Kidney glomerular epithelial cell (primary cell): ENCODE measurements around the gene ASCC1.
"Not testable (repeated sequence)": the region's sequence is repeated elsewhere in the genome, so short reads cannot be mapped to it uniquely, and the experiment has no call there.

Experiments used
- DNase-seq: peaks from one replicate; lab custom pipeline; 2025; lab: John Stamatoyannopoulos, UW

ASCC1 gene

DNA sequence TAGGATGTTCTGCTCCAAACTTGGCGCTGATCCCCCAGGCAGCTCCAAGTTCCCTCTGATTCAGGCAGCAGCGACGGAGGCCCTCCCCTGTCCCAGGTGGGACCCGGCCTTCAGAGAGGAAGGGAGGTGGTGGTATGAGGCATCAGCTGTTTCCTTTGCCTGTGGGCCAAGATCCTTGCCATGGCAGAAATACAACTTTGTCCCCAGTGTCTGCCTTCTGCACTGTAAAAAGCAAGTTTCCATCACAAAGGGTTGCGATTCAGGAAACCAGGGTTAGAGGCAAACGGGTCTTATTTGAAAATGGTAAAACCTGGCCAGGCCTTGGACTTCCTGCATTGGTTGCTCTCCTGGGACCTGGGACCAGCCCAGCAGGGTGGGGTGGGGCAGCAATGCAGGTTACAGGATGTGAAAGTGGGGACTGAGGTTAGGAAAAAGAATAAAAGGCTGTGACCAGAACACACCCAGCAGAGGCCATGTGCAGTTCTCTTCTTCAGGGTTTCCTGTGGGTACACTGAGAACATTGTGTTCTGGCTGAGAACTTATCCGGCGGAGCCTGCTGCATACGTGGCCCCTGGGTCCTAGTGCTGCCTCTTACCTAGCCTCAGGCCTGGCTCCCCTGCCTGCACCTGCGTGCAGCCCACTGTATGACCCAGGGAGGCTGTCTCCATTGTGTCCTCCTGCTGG is 32.5 kb upstream of the ASCC1 start:
- DNase-seq: no peak

DNA sequence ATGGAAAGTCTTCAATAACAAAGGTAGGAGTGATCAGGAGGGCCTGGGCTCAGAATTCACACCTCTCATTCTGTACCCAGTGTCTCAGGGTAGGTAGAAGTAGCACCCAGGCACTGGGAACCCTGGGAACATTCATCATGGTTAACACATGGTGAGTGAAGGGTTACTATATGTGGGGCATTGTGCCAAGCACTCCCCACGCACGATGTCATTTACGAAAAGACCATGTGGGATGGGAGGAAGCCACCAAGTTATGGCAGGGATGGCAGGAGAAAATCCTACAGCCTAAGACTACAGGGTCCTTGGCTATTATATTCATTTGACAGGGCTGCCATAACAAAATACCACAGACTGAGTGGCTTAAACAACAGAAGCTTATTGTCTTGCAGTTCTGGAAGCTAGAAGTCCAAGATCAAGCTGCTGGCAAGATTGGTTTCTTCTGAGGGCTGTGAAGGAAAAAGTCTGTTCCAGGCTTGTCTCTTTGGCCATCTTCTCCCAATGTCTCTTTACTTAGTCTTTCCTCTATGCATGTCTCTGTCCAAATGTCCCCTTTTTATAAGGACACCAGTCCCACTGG is 30.0 kb upstream of the ASCC1 start:
- DNase-seq: no peak

DNA sequence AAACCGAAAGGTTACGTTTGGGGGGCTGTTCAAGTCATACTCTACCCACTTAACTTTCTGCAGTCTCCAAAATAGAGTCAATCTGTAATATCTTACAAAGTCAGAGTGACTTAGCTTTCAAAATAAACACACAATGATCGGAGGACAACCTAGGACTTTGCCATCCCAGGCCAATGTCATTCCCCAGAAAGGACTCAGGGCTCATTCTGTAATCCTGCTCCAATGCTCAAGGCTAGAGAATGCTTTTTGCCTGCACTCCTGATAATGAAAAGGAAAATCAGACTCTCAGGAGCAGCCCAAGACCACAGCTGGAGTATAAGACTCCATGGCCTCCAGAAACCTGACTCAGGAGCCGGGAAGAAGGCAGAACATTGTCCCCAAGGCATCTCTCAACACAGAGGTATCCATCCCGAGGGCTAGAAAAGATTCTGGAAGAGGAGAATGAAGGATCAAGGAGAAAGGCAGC is 28.5 kb upstream of the ASCC1 start:
- DNase-seq: no peak

DNA sequence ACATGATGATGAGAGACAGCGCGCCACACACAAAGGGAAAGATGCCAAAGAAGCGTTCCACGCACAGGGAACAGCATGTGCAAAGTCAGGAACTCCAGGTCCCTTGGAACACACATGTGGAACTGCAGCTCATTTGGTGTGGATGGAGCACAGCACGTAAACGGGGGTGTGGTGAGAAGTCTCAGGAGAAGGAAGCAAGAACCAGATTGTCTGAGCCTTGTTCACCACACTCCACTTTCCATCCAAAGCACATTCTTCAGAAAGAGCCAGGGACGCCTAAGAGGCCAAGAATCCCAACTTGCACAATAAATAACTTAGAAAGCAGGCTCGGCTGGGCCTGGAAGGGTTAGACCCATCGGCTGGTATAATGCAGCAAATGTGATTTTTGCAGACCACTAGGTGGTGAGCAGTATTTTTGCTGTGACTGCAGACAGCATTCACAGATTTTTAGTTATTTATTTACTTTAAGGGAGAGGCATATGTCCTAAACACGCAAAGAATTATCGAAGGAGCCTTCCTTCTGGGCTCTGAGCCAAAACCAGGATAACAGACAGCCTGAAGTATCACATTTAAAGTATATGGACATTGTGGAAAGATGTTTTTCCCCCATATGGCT is 27.9 kb upstream of the ASCC1 start:
- DNase-seq: peak; percentile 34

DNA sequence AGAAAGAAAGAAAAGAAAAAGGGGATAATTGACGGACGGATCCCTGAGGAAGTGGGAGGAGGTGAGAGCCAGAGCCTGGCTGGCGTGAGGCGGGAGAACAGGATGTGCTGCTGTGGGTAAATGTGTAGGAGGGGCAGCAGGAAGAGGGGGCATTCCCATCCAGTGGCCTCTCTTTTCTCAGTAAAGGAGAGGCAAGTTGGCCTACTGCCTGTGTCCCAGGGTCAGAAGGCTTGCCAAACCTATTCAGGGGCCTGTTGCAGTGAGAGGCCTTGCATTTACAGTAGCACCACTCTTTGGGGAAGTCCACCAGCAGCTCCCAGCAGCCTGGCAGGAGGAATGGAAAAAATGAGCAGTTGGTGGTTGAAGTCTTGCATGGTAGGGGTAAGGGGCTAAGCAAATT is 26.6 kb upstream of the ASCC1 start:
- peak; percentile 17 for DNase-seq

DNA sequence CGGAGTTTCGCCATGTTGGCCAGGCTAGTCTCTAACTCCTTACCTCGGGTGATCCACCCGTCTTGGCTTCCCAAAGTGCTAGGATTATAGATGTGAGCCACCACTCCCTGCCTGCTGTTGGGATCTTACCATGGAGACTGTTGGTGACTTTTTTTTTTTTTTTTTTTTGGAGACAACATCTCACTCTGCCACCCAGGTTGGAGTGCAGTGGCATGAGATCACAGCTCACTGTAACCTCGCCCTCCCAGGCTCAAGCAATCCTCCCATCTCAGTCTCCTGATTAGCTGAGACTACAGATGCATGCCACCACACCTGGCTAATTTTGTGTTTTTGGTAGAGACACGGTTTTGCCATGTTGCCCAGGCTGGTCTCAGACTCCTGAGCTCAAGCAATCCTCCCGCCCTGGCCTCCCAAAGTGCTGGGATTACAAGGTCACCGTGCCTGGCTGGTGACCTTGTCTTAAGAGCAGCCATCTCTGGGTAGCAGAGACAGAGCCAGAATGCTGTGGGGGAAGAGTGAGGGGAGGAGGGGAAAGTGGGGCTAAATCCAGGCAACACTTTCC is 25.7 kb upstream of the ASCC1 start:
- DNase-seq: no peak

DNA sequence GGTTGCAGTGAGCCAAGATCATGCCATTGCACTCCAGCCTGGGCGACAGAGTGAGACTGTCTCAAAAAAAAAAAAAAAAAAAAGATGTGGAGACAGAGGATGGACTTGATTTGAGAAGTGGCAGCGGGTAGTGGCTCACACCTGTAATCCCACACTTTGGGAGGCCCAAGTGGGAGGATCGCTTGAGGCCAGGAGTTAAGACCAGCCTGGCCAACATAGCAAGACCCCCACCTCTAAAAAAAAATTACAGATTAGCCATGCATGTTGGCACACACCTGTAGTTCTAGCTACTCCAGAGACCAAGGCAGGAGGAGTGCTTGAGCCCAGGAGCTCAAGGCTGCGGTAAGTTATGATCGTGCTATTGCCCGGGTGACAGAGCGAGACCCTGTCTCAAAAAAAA is 24.3 kb upstream of the ASCC1 start:
- no peak for DNase-seq

DNA sequence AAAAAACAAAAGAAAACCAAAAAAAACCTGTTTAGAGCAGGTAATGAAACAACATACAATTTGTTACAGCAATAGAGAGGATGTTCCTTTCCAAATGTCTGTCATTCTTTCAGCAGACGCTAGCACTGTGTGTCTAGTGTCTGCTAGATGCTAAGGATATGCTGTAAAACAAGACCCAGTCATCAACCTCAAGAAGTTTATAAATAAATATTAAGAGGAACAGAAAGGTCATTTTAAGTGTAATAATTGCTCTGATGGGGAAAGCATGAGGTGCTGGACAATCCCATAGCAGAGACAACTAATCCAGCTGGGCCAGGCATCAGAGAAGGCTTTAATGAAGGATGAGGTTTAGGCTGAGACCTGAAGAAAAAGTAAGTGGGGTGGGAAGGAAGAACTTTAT is 23.3 kb upstream of the ASCC1 start:
- DNase-seq: no peak

DNA sequence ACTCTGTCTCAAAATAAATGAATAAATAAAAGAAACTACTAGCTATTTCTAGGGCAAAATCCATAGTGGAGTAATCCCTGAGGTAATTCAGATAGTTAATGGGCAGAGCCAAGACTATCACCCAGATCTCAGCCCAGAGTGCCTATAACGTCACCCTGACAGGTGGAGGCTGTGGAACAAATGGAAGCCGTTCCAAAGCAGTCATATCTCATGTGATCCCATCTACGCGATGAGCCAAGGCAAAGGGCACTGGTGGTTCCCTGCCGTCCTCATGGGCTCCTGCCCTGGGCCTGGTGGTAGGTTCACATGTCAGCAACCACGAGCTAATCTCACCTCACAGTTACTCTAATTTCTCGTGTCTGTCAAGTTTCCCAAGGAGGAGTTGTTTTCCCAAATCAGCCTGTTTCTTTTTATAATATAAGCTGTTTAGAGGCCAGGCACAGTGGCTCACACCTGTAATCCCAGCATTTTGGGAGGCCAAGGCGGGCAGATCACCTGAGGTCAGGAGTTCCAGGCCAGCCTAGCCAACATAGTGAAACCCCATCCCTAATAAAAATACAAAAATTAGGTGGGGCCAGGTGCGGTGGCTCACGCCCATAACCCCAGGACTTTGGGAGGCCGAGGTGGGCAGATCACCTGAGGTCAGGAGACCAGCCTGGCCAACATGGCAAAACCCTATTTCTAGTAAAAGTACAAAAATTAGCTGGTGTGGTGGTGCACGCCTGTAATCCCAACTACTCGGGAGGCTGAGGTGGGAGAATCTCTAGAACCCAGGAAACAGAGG is 22.5 kb upstream of the ASCC1 start:
- no peak for DNase-seq

DNA sequence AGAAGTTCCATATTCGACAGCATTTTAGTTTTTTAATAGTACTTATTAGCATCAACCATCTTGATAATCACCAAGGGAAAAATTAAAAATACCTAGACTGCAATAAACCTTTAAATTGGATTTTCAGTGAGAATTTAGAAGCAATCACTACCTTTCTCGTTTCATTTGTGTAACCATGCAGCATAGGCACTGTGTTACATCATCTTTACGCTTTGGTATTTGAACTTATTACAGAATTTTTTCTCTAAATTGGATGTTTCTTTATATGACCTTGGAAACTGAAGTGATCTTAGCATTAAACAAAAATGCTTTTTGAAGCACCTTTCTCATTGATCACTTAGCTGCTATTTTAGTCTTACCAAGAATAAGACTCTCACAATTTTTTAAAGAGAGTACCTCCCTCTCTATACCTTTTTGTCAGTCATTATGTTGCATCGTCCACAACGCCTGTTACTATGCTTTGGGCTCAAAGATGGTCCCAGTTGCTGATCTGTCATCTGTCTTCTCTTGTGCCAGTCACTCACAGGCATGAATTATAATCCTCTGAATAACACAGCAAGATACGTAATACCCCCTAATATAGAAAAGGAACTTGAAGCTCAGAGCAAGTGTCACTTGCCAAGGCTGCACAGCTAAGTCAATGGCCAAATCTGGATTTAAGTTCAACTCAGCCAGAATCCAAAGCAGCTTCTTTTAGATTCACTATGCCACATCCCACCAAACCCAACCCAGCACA is 19.6 kb upstream of the ASCC1 start:
- DNase-seq: no peak

DNA sequence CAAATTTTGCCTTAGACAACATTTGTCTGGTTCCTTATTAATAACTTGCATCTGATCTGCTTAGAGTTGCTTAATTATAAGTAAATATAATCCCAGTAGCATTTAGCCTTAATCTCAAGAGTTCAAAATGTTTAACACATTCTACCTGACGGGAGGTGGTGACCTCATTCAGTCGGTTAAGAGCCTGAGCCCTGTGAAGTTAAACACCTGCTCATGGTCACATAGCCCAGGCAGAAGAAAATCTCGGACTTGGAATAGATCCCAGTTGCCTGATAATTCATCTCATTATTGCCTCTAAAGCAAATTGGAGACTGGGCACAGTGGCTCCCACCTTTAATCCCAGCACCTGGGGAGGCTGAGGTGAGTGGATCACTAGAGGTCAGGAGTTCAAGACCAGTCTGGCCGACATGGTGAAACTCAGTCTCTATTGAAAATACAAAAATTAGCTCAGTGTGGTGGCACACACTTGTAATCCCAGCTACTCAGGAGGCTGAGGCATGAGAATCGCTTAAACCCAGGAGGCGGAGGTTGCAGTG is 18.6 kb upstream of the ASCC1 start:
- DNase-seq: no peak

DNA sequence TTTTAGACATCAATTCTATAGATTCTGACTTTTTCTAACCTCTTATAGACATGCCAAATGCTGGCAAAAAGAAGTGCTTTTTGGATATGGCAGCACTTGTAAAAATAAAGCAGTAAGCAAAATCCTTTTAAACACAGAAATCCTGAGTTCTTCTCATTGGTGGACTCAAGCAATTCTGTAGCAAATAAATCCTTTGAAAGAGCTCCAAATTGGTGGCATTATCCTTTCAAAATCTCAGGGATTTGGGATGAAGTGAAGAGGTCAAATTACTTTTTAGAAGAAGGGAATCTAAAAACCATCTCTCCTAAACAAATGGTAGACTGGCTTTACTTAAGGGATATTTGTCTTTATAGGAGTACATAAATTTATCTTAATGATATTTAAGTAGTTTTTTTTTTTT is 17.5 kb upstream of the ASCC1 start:
- DNase-seq: no peak

DNA sequence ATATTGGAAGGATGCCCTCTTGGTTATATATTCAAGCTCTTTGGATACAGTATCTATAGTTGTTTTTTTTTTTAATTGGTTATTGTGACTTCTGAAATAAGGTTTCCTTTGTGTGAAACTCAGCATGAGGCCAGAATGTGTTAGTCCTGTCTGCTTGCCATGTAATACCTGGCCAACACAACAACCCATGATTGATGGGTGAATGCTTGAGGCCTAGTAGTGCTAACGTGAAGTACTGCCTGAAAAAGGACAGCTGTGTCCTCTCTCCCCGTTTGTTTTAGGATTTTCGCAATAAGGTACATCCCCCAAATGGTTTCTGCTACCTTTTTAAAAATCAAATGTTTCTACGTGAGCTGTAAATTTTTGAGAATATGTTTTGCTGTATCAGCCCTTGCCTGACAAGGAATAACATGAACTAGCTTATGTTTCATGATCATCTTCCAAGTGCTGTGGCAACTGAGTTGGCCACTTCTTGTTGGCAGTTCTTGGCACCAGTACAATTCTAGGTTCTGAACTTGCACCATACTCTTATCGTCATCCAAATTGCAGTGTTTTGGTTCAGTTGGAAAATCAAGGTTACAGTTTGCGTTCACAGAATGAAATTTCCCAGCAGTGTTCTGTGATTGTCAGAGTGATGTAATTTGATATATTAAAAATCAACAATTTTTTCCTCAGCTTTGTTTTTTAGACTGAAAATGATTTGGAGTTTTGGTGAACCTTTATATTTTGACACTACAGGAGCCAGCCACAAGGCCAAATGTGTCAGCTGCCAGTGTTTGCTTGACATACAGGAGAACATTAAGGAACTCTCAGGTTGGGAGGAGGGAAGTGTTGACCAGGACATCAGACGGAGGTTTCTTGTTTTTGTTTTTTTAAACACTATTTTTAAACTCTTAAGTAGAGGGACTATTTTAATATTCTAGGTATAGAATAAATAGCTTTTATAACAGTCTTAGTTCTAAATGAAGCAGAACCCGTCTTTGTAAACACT is 13.5 kb upstream of the ASCC1 start:
- no peak for DNase-seq

DNA sequence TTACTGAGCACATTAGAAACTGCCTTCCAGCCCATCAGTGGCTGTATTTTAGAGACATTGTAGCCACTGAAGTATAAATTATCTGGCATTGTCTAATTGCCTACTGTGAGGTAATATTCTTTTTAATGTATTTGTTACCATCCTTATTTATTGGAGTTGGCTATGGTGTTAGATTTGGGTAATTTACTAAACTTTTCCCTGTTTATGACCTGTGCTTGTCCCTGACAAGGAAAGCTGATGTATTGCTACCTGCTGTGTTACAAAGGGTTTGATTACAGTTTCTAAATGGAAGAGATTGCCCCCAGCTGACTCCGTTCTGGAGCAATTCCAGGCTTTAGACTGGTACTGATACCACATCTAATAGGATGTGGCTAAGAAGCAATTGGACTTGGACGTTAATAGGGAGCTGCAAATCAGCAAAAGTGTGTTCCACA is 12.3 kb upstream of the ASCC1 start:
- no peak for DNase-seq

DNA sequence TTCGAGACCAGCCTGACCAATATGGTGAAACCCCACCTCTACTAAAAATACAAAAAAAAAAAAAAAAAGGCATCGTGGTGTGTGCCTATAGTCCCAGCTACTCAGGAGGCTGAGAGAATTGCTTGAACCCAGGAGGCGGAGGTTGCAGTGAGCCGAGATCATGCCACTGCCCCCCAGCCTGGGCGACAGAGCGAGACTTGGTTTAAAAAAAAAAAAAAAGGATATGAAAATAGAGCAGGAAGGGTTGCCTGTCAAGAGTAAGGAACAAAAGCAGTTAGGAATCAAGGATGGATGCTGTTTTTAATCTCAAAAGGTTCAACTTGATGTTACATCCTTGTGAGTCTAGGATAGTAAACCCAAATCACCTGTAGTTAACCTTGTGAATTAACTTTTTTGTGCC is 11.8 kb upstream of the ASCC1 start:
- DNase-seq: no peak

DNA sequence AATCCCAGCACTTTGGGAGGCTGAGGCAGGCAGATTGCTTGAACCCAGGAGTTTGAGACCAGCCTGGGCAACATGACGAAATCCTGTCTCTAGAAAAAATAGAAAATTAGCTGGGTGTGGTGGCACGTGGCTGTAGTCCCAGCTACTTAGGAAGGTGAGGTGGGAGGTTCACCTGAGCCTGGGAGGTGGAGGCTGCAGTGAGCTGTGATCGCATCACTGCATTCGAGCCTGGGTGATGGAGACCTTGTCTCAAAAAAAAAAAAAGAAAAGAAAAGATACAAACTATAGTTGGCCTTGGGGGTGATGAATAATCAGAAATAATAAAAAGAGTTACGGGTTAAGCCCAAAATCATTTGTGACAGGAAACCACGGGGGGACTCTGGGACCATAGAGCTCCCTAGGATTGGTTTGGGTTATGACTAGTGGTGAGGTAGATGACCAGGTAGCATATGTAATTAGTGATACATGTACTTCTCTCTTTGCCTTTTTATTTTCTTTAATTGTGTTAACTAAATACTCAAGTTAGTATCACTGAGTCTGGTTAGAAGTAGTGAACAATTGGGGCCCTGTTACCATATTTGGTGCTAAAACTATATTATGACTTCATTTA is 10.4 kb upstream of the ASCC1 start:
- DNase-seq: no peak

DNA sequence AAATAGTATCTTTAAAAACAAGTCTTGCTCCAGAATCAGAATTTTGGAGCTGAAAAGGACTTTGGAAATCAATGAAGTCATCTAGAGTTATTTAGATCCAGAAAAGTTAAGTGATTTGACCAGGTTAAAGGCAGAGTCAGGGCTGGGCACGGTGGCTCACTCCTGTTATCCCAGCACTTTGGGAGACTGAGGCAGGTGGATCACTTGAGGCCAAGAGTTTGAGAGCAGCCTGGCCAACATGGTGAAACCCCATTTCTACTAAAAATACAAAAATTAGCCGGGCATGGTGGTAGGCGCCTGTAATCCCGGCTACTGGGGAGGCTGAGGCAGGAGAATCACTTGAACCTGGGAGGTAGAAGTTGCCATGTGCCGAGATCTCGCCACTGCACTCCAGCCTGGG is 8.1 kb upstream of the ASCC1 start:
- DNase-seq: not testable (repeated sequence)

DNA sequence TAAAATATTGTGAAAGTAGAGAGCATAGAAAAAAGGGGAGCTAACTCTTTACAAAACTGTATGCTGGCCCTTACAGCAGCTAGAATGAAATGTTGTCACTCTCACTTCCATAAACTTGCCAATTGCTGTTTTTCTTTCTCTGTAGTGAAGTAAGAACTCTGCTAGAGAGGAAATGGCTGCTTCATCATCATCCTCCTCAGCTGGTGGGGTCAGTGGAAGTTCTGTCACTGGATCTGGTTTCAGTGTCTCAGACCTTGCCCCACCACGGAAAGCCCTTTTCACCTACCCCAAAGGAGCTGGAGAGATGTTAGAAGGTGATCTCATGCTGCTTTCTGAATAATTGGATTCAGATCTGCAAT is 7.6 kb upstream of the ASCC1 start:
- no peak for DNase-seq

DNA sequence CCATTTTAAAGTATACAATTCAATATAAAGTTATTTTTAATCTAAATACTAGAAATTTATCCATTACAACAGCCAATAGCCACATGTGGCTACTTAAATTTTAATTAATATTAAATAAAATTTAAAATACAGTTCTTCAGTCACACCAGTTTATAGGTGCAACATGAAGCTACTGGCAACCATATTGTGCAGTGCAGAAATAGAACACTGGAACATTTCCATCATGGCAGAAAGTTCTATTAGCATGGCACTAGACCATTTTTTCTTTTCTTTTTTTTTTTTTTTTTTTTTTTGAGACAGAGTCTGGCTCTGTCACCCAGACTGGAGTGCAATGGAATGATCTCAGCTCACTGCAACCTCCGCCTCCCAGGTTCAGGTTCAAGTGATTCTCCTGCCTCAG is 5.2 kb upstream of the ASCC1 start:
- no peak for DNase-seq

DNA sequence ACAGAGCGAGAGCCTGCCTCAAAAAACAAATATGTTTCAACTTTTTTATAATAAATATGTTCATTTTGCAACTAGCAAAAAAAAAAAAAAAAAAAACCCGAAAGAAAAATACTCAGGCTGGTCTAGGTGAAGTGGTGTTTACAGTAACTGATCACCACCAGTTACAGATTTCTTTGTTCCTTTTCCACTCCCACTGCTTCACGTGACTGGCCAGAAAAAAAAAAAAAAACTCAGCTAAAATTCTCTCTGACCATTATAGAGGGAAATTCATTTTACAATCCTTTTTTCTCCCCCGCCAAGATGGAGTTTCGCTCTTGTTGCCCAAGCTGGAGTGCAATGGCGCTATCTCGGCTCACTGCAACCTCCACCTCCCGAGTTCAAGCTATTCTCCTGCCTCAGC is 4.6 kb upstream of the ASCC1 start:
- no peak for DNase-seq
